ENCODE data around the gene HEXB. TPM values are rescaled to one million over a fixed set of nuclear protein-coding genes. Genes with fewer than 3 reads are reported as not detected.

HEXB gene
- total and polyA plus RNA-seq, 9 of the 15 experiments (the other 6 are each of a cell fraction or from before 2014, with no cell fraction given) = 22.9 to 158 (median 108) TPM

DNA sequence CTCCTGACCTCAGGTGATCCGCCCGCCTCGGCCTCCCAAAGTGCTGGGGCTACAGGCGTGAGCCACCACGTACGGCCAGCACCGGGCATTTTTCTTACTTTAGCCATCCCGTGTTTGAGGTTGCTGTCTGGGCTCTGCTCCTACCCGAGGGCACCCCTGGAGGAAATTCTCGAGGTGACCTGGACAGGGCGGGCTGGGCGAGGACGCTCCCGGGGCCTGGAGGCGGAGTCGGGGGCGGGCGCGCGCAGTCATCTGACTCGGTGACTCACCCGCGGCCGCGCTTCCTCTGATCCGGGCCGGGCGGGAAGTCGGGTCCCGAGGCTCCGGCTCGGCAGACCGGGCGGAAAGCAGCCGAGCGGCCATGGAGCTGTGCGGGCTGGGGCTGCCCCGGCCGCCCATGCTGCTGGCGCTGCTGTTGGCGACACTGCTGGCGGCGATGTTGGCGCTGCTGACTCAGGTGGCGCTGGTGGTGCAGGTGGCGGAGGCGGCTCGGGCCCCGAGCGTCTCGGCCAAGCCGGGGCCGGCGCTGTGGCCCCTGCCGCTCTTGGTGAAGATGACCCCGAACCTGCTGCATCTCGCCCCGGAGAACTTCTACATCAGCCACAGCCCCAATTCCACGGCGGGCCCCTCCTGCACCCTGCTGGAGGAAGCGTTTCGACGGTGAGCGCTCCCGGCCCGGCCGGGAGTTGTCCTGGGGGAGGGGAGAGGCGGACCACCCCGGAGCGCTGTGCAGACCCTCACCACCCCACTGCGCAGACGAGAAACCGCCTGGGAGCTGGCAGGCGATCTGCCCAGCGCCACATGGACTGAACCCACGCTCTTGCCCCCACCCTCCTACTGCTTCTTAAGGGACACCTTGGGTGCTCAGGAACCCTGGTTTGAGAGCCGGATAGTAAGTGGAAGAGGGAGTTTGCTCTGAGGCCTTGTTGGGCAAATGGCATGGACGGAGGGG lies at the start of gene HEXB (continued):
- TF ChIP-seq, protein P1, sequence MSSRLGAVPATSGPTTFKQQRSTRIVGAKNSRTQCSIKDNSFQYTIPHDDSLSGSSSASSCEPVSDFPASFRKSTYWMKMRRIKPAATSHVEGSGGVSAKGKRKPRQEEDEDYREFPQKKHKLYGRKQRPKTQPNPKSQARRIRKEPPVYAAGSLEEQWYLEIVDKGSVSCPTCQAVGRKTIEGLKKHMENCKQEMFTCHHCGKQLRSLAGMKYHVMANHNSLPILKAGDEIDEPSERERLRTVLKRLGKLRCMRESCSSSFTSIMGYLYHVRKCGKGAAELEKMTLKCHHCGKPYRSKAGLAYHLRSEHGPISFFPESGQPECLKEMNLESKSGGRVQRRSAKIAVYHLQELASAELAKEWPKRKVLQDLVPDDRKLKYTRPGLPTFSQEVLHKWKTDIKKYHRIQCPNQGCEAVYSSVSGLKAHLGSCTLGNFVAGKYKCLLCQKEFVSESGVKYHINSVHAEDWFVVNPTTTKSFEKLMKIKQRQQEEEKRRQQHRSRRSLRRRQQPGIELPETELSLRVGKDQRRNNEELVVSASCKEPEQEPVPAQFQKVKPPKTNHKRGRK (tag; IDR thresholded peaks at IDR 0.05) = no peak
- TF ChIP-seq POLR2AphosphoS2 (IDR thresholded peaks at IDR 0.05; ENCODE audit: low read length) (no peak), THRB (CRISPR knock-in tag; conservative IDR thresholded peaks at IDR 0.05) (no peak), MYC (IDR thresholded peaks at IDR 0.05; ENCODE audit: low read depth, low read length) (no peak; the same call in 1 of the 2 replicates), MYC (CRISPR knock-in tag; IDR thresholded peaks at IDR 0.05; ENCODE audit: borderline replicate concordance, low read depth) (no peak), RAD21 (CRISPR knock-in tag; conservative IDR thresholded peaks at IDR 0.05 in 1 of 2, IDR thresholded peaks at IDR 0.05 in 1 of 2) (no peak), ZNF165 (CRISPR knock-in tag; IDR thresholded peaks at IDR 0.05; ENCODE audit: borderline replicate concordance) (no peak), YY1 (IDR thresholded peaks at IDR 0.05; ENCODE audit: borderline replicate concordance in 1 of 3, control insufficient read depth in 1 of 3, extremely low read depth in 1 of 3, insufficient read depth in 3 of 3, insufficient read length in 1 of 3, insufficient replicate concordance in 2 of 3, low read depth in 1 of 3, low read length in 2 of 3) (peak in 2 of 3 experiments; percentile 78 to 82), ZNF133 (CRISPR knock-in tag; IDR thresholded peaks at IDR 0.05) (no peak), PHF8 (IDR thresholded peaks at IDR 0.05; ENCODE audit: borderline replicate concordance, low read length) (peak; percentile 83; the same call in 1 of the 2 replicates), NR2C2 (CRISPR knock-in tag; IDR thresholded peaks at IDR 0.05) (no peak), NR2C2 (tag; IDR thresholded peaks at IDR 0.05) (peak; percentile 31; the same call in 1 of the 2 replicates)
- TF ChIP-seq, protein P2, sequence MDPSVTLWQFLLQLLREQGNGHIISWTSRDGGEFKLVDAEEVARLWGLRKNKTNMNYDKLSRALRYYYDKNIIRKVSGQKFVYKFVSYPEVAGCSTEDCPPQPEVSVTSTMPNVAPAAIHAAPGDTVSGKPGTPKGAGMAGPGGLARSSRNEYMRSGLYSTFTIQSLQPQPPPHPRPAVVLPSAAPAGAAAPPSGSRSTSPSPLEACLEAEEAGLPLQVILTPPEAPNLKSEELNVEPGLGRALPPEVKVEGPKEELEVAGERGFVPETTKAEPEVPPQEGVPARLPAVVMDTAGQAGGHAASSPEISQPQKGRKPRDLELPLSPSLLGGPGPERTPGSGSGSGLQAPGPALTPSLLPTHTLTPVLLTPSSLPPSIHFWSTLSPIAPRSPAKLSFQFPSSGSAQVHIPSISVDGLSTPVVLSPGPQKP (CRISPR knock-in tag; IDR thresholded peaks at IDR 0.05) = no peak
- TF ChIP-seq, protein P3, sequence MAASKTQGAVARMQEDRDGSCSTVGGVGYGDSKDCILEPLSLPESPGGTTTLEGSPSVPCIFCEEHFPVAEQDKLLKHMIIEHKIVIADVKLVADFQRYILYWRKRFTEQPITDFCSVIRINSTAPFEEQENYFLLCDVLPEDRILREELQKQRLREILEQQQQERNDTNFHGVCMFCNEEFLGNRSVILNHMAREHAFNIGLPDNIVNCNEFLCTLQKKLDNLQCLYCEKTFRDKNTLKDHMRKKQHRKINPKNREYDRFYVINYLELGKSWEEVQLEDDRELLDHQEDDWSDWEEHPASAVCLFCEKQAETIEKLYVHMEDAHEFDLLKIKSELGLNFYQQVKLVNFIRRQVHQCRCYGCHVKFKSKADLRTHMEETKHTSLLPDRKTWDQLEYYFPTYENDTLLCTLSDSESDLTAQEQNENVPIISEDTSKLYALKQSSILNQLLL (CRISPR knock-in tag; IDR thresholded peaks at IDR 0.05; ENCODE audit: borderline replicate concordance) = no peak
- TF ChIP-seq, protein P4, sequence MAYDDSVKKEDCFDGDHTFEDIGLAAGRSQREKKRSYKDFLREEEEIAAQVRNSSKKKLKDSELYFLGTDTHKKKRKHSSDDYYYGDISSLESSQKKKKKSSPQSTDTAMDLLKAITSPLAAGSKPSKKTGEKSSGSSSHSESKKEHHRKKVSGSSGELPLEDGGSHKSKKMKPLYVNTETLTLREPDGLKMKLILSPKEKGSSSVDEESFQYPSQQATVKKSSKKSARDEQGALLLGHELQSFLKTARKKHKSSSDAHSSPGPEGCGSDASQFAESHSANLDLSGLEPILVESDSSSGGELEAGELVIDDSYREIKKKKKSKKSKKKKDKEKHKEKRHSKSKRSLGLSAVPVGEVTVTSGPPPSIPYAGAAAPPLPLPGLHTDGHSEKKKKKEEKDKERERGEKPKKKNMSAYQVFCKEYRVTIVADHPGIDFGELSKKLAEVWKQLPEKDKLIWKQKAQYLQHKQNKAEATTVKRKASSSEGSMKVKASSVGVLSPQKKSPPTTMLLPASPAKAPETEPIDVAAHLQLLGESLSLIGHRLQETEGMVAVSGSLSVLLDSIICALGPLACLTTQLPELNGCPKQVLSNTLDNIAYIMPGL (CRISPR knock-in tag; IDR thresholded peaks at IDR 0.05) = no peak
